K562 (cell line): ENCODE data around the gene ZFP62. TPM values are rescaled to one million over a fixed set of nuclear protein-coding genes. Genes with fewer than 3 reads are reported as not detected.

Source experiments
- ATF7 ChIP-seq: fragments of 450-650 bp; IDR thresholded peaks from 2 replicates; pipeline ENCODE4 v1.7.1; 2014; ENCODE audit warnings: mild to moderate bottlenecking, moderate library complexity
- CTBP1 ChIP-seq: fragments of 450-650 bp; IDR thresholded peaks from 2 replicates; pipeline ENCODE4 v1.6.1; 2016; ENCODE audit warnings: borderline replicate concordance
- EP400 ChIP-seq: fragments of 450-650 bp; IDR thresholded peaks from 2 replicates; pipeline ENCODE4 v1.6.1; 2017; ENCODE audit warnings: antibody characterized with exemption, mild to moderate bottlenecking, moderate library complexity
- ETS1 ChIP-seq: conservative IDR thresholded peaks from 2 replicates; pipeline ENCODE4 v1.6.1; 2011; ENCODE audit warnings: low read depth, mild to moderate bottlenecking, low read length; ENCODE audit not compliant: control insufficient read depth
- EZH2 ChIP-seq: IDR thresholded peaks from 2 replicates; pipeline ENCODE4 v1.6.1; 2012; ENCODE audit warnings: low read depth, mild to moderate bottlenecking, inconsistent platforms, low read length, borderline replicate concordance
- GABPB1 ChIP-seq: sonication (generic); formaldehyde crosslinking; IDR thresholded peaks from 2 replicates; pipeline ENCODE4 v1.8.0; 2022; ENCODE audit warnings: mild to moderate bottlenecking, missing genetic modification reagents
- HDAC2 ChIP-seq: fragments of 450-650 bp; IDR thresholded peaks from 2 replicates; pipeline ENCODE4 v1.6.1; 2016; ENCODE audit warnings: mild to moderate bottlenecking
- MCM2 ChIP-seq: fragments of 450-650 bp; IDR thresholded peaks from 2 replicates; pipeline ENCODE4 v1.6.1; 2017; ENCODE audit warnings: low read depth, mild to moderate bottlenecking
- NFXL1 ChIP-seq: fragments of 450-650 bp; formaldehyde crosslinking; IDR thresholded peaks from 2 replicates; pipeline ENCODE4 v1.4.0; 2021; ENCODE audit warnings: mild to moderate bottlenecking
- NR0B1 ChIP-seq: fragments of 450-650 bp; IDR thresholded peaks from one replicate; pipeline ENCODE4 v1.6.1; 2018; ENCODE audit warnings: mild to moderate bottlenecking, moderate library complexity; ENCODE audit not compliant: partially characterized antibody
- PATZ1 ChIP-seq: fragments of 250-450 bp; sonication (Bioruptor Pico); IDR thresholded peaks from 2 replicates; pipeline ENCODE4 v1.5.0; 2020; ENCODE audit warnings: mild to moderate bottlenecking, borderline replicate concordance
- RCOR1 ChIP-seq, 2 experiments: IDR thresholded peaks; 2 replicates each; pipeline ENCODE4 v1.6.1; 2012; ENCODE audit warnings: low read depth in 2 of 2, low read length in 2 of 2, borderline replicate concordance in 1 of 2, improper control_type of control experiment in 1 of 2
- SAP30 ChIP-seq: fragments of 200-600 bp; sonication (generic); IDR thresholded peaks from 2 replicates; pipeline ENCODE4 v1.6.1; 2012; ENCODE audit warnings: borderline replicate concordance, low read depth, mild to moderate bottlenecking, moderate library complexity, low read length, control low read depth, inconsistent platforms; ENCODE audit not compliant: insufficient read depth, poor library complexity, severe bottlenecking
- TEAD4 ChIP-seq, 2 experiments: sonication (generic) in 1 of 2; formaldehyde crosslinking in 1 of 2; IDR thresholded peaks; 2 replicates each; pipeline versions ENCODE4 v1.6.1 to v1.8.0; 2012 to 2022; ENCODE audit warnings: borderline replicate concordance in 1 of 2, inconsistent platforms in 1 of 2, low read length in 1 of 2, mild to moderate bottlenecking in 1 of 2, missing genetic modification reagents in 1 of 2
- THAP12 ChIP-seq: fragments of 250-450 bp; sonication (Bioruptor Pico); IDR thresholded peaks from 2 replicates; pipeline ENCODE4 v1.9.0; 2021; ENCODE audit warnings: mild to moderate bottlenecking, inconsistent platforms
- YY1 ChIP-seq, 3 experiments: IDR thresholded peaks; 2 replicates each; pipeline ENCODE4 v1.6.1; 2011; ENCODE audit warnings: low read length in 2 of 3, mild to moderate bottlenecking in 2 of 3, moderate library complexity in 2 of 3, borderline replicate concordance in 1 of 3, control low read depth in 1 of 3, low read depth in 1 of 3; ENCODE audit not compliant: insufficient read depth in 3 of 3, insufficient replicate concordance in 2 of 3, control insufficient read depth in 1 of 3, insufficient read length in 1 of 3; ENCODE audit errors: extremely low read depth in 1 of 3
- ZNF589 ChIP-seq: fragments of 200-800 bp; sonication (Bioruptor generic); IDR thresholded peaks from 2 replicates; pipeline ENCODE4 v1.6.1; 2016; ENCODE audit warnings: low read depth, missing genetic modification characterization, missing compliant biosample characterization
- ZNF695 ChIP-seq: fragments of 450-650 bp; formaldehyde crosslinking; IDR thresholded peaks from 2 replicates; pipeline ENCODE4 v1.4.0; 2020; ENCODE audit warnings: mild to moderate bottlenecking, moderate library complexity
- polyA plus RNA-seq, 8 experiments: library from polyadenylated mRNA; depleted of rRNA in 4 of 8; stranded (reverse) in 5 of 8; unstranded in 3 of 8; fragments of >200 nt; fragmentation: Nextera tagmentation in 2 of 8; fragmentation: Illumina TruSeq in 1 of 8; extraction: Ambion mirVana in 2 of 8; extraction: Trizol in 1 of 8; gene quantifications; 2 replicates each; pipeline versions ENCODE4 v1.2.1 to v1.2.3, GENCODE V29; 2011 to 2014; ENCODE audit warnings: inconsistent platforms in 1 of 8, missing spikeins in 1 of 8
- total RNA-seq, 7 experiments: library from RNA; depleted of rRNA in 6 of 7; stranded (reverse); fragments of >200 nt in 6 of 7; fragmentation: Illumina TruSeq in 2 of 7; extraction: Trizol in 2 of 7; gene quantifications; 2 replicates each; pipeline versions ENCODE4 v1.2.1 to v1.2.3, GENCODE V29; 2011 to 2021; ENCODE audit warnings: low replicate concordance in 1 of 7

The ZFP62 gene
- total and polyA plus RNA-seq, 9 of the 15 experiments (the other 6 are each of a cell fraction or from before 2014, with no cell fraction given), result 12.2 to 37.5 (median 25.0) TPM

- TF ChIP-seq EZH2 (no peak), HDAC2 (peak; percentile 23; the same call in 1 of the 2 replicates), PATZ1 (CRISPR knock-in tag) (no peak), CTBP1 (0 out of 2 replicates have a peak, but pooled peaks have one; percentile 59), EP400 (peak; percentile 76; the same call in 1 of the 2 replicates), MCM2 (no peak), NR0B1 (no peak), GABPB1 (no peak), THAP12 (CRISPR knock-in tag) (peak; percentile 74; the same call in 1 of the 2 replicates), ZNF695 (CRISPR knock-in tag) (0 out of 2 replicates have a peak, but pooled peaks have one; percentile 54), ATF7 (peak; percentile 46; the same call in 1 of the 2 replicates), YY1 (IDR thresholded peaks at IDR 0.05; ENCODE audit: borderline replicate concordance in 1 of 3, control insufficient read depth in 1 of 3, extremely low read depth in 1 of 3, insufficient read depth in 3 of 3, insufficient read length in 1 of 3, insufficient replicate concordance in 2 of 3, low read depth in 1 of 3, low read length in 2 of 3) (peak in 2 of 3 experiments; percentile 13 to 19), SAP30 (peak; percentile 87), ZNF589 (CRISPR knock-in tag) (no peak), NFXL1 (no peak), RCOR1 (IDR thresholded peaks at IDR 0.05; ENCODE audit: borderline replicate concordance in 1 of 2, low read depth in 2 of 2, low read length in 2 of 2) (no peak), ETS1 (peak; percentile 83), TEAD4 (IDR thresholded peaks at IDR 0.05; ENCODE audit: low read length) (0 out of 2 replicates have a peak, but pooled peaks have one; percentile 1), TEAD4 (CRISPR knock-in tag; IDR thresholded peaks at IDR 0.05; ENCODE audit: borderline replicate concordance) (no peak)
These were observed 58.5 kb downstream of the ZFP62 start, which contains the start of gene MGAT1 (continued) for GRCh38 chr5:180802325-180803180.
